Lung microvascular endothelial cell (primary cell): ENCODE results near the gene DDX11. TPM values are rescaled to one million over a fixed set of nuclear protein-coding genes. Genes with fewer than 3 reads are reported as not detected.
"Not testable (repeated sequence)": the region's sequence is repeated elsewhere in the genome, so short reads cannot be mapped to it uniquely, and the experiment has no call there.

Experiments
- DNase-seq, 2 donors: peaks; one replicate each; pipeline versions ENCODE4 v3.0.0 to v3.0.0-alpha.2; 2010; ENCODE audit warnings: low read depth in 2 of 2
- total RNA-seq: library from RNA; depleted of rRNA; stranded (reverse); fragments of >200 nt; gene quantifications from 2 replicates; pipeline ENCODE4 v1.2.1, GENCODE V29; 2014

The DDX11 gene
- total RNA-seq = 7.8 and 8.9 TPM in 2 replicates

- peak; percentile 90 to 91 for DNase-seq
Observed at GRCh38 chr12:31073527-31074332, at the start of gene DDX11. Gene DDX11, plus strand, starts transcription at chr12:31073860. Its CDS starts 4,534 bp downstream, at chr12:31078394.

GRCh38 chr12:31026202-31026601 lies 47.5 kb upstream of the DDX11 start:
- no peak for DNase-seq

- not testable (repeated sequence) for DNase-seq
Observed at GRCh38 chr12:31027006-31027405, 46.7 kb upstream of the DDX11 start.

GRCh38 chr12:31029468-31029867 lies 44.2 kb upstream of the DDX11 start:
- no peak for DNase-seq

- DNase-seq = no peak
Observed at GRCh38 chr12:31029916-31030562, 43.6 kb upstream of the DDX11 start.

- DNase-seq = no peak
Observed at GRCh38 chr12:31031951-31032335, 41.7 kb upstream of the DDX11 start.

GRCh38 chr12:31033146-31033545 lies 40.5 kb upstream of the DDX11 start:
- DNase-seq = no peak

GRCh38 chr12:31033681-31034080 lies 40.0 kb upstream of the DDX11 start:
- no peak for DNase-seq

GRCh38 chr12:31034372-31034771 lies 39.3 kb upstream of the DDX11 start:
- peak in 1 of 2 donors; percentile 47 for DNase-seq

- DNase-seq = peak in 1 of 2 donors; percentile 26
Observed at GRCh38 chr12:31035226-31035625, 38.4 kb upstream of the DDX11 start.

GRCh38 chr12:31035967-31036665 lies 37.5 kb upstream of the DDX11 start:
- no peak for DNase-seq

- DNase-seq = no peak
Observed at GRCh38 chr12:31037028-31037427, 36.6 kb upstream of the DDX11 start.

- DNase-seq = no peak
Observed at GRCh38 chr12:31037931-31038330, 35.7 kb upstream of the DDX11 start.

GRCh38 chr12:31041033-31041564 lies 32.6 kb upstream of the DDX11 start:
- DNase-seq = peak in 1 of 2 donors; percentile 51

GRCh38 chr12:31050143-31050542 lies 23.5 kb upstream of the DDX11 start:
- DNase-seq = not testable (repeated sequence)

GRCh38 chr12:31050548-31050947 lies 23.1 kb upstream of the DDX11 start:
- DNase-seq = not testable (repeated sequence)

GRCh38 chr12:31051692-31052091 lies 22.0 kb upstream of the DDX11 start:
- DNase-seq = not testable (repeated sequence)

- DNase-seq = not testable (repeated sequence)
Observed at GRCh38 chr12:31052121-31052520, 21.5 kb upstream of the DDX11 start.

GRCh38 chr12:31052666-31053439 lies 20.8 kb upstream of the DDX11 start:
- not testable (repeated sequence) for DNase-seq

- DNase-seq = peak; percentile 29 to 30
Observed at GRCh38 chr12:31053944-31054343, 19.7 kb upstream of the DDX11 start.

- no peak for DNase-seq
Observed at GRCh38 chr12:31057671-31058070, 16.0 kb upstream of the DDX11 start.
